GM21619 (cell line): ENCODE measurements around the gene SRD5A2.
"Not testable (repeated sequence)": the region's sequence is repeated elsewhere in the genome, so short reads cannot be mapped to it uniquely, and the experiment has no call there.

Experiments used
- ATAC-seq: cut with Tn5 transposase; IDR thresholded peaks from one replicate; pipeline ENCODE4 v1.9.1; 2021; ENCODE audit not compliant: unreplicated experiment

Gene SRD5A2

GRCh38 chr2:31534636-31535035 is 46.1 kb downstream of the SRD5A2 start:
- no peak for ATAC-seq

- no peak for ATAC-seq
These were observed 47.7 kb downstream of the SRD5A2 start for GRCh38 chr2:31533036-31533435.

- no peak for ATAC-seq
These were observed 49.6 kb downstream of the SRD5A2 start for GRCh38 chr2:31531101-31531500.

- ATAC-seq = no peak
These were observed 51.5 kb downstream of the SRD5A2 start for GRCh38 chr2:31529256-31529655.

GRCh38 chr2:31528823-31529222 is 51.9 kb downstream of the SRD5A2 start:
- ATAC-seq = no peak

GRCh38 chr2:31526946-31527732 is 53.6 kb downstream of the SRD5A2 start:
- ATAC-seq = no peak

- ATAC-seq = no peak
These were observed 54.9 kb downstream of the SRD5A2 start for GRCh38 chr2:31525876-31526275.

GRCh38 chr2:31524592-31524991 is 56.1 kb downstream of the SRD5A2 start:
- ATAC-seq = no peak

- no peak for ATAC-seq
These were observed 56.8 kb downstream of the SRD5A2 start for GRCh38 chr2:31523871-31524492.

- ATAC-seq = no peak
These were observed 58.0 kb downstream of the SRD5A2 start for GRCh38 chr2:31522786-31523185.

GRCh38 chr2:31517442-31518203 is 63.1 kb downstream of the SRD5A2 start:
- ATAC-seq = no peak

GRCh38 chr2:31515586-31515985 is 65.2 kb downstream of the SRD5A2 start:
- ATAC-seq = no peak

GRCh38 chr2:31513553-31513952 is 67.2 kb downstream of the SRD5A2 start:
- no peak for ATAC-seq

- no peak for ATAC-seq
These were observed 69.4 kb downstream of the SRD5A2 start for GRCh38 chr2:31511376-31511775.

GRCh38 chr2:31505111-31505510 is 75.6 kb downstream of the SRD5A2 start:
- ATAC-seq = no peak

GRCh38 chr2:31504311-31504710 is 76.4 kb downstream of the SRD5A2 start:
- ATAC-seq = no peak

- not testable (repeated sequence) for ATAC-seq
These were observed 84.3 kb downstream of the SRD5A2 start for GRCh38 chr2:31496451-31496874.

GRCh38 chr2:31489339-31489738 is 91.4 kb downstream of the SRD5A2 start:
- ATAC-seq = not testable (repeated sequence)

GRCh38 chr2:31483246-31483645 is 97.5 kb downstream of the SRD5A2 start:
- ATAC-seq = no peak

GRCh38 chr2:31476511-31477180 is 104.1 kb downstream of the SRD5A2 start:
- no peak for ATAC-seq

- no peak for ATAC-seq
These were observed 105.0 kb downstream of the SRD5A2 start for GRCh38 chr2:31475692-31476091.
